Measurements from ENCODE around the gene ARFGAP3.

The ARFGAP3 gene

DNA sequence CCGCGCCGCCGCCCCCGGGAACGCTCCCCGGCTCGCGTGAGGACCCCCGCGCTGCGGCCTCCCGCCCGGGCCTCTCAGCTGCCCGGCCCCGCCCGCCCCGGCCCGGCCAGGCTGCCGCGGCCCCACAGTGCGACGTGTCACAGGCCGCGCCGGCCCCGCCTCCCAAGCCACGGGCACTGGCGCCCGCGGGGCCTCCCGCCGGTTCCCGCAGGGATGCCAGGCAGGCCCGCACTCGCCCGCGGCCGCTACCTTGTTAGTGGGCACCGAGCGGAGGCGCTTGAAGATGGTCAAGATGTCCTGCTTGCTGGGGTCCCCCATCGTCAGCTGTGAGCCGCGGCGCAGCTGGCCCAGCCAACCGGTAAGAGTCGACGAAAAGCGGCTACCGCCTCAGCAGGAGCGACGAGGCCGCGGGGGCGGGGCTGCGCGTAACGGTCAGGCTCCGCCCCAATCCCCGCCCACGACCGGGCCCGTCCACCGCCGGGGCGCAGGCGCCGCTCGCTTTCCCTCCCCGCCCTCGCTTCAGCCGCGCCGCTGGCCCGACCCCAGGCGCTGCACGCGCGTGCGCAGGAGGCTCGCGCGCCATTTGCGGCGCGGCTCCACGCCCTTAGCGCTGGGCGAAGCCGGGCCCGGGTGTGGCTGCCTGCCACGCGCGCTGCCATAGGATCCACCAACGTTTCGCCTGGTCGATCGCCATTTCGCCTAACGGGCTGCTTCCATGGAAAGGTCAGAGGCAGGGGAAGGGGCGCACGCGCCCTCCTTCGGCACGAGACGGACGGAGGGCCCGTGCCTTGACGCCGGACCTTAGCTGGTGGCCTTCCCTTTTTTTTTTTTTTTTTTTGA, at the start of gene ARFGAP3:
TSS of gene ARFGAP3 (minus strand) at position 409 of the 840 bp plus-strand sequence. CDS start at position 318, 91 bp downstream.
- TF ChIP-seq, protein P1, sequence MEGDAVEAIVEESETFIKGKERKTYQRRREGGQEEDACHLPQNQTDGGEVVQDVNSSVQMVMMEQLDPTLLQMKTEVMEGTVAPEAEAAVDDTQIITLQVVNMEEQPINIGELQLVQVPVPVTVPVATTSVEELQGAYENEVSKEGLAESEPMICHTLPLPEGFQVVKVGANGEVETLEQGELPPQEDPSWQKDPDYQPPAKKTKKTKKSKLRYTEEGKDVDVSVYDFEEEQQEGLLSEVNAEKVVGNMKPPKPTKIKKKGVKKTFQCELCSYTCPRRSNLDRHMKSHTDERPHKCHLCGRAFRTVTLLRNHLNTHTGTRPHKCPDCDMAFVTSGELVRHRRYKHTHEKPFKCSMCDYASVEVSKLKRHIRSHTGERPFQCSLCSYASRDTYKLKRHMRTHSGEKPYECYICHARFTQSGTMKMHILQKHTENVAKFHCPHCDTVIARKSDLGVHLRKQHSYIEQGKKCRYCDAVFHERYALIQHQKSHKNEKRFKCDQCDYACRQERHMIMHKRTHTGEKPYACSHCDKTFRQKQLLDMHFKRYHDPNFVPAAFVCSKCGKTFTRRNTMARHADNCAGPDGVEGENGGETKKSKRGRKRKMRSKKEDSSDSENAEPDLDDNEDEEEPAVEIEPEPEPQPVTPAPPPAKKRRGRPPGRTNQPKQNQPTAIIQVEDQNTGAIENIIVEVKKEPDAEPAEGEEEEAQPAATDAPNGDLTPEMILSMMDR (IDR thresholded peaks at IDR 0.05; ENCODE audit: low read depth, low read length, missing control alignments): no peak
- peak; percentile 81 for DNase-seq
- Histone ChIP-seq H3K4me3 (ENCODE audit: low read depth, low read length) (peak within 1 kb of the TSS; percentile 89), H3K27me3 (replicated peaks) (no peaks in the 10 kb centered on the region), H3K27ac (peak within 1 kb of the TSS; percentile 81), H3K36me3 (replicated peaks) (no peaks in the 10 kb centered on the region)
- in situ Hi-C loops (cut with HindIII; ENCODE audit: low pct_ligation_motif_present, low sequenced_read_pairs): no loop called here

DNA sequence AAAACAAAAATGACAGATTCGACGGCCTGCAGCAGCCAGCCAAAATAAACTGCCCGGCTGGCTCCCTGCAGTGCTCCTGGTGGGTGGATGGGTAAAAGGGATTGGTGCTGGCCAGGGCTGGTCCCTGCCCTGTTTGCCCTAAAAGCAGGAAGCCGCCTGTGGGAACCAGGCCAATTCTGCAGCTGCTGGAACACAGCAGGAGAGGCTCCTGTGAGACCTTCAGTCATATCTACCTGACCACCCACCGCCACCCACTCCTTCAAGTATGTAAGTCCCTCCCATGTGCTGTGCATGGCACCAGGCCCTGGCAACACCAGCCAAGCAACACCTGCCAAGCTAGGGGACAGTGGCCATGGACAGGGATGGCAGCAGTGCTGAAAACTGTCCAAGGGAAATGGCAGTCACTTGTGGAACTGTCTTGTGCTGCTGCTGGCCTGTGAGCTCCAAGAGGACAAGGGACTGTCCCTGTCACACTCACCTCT, 48.7 kb upstream of the ARFGAP3 start:
- DNase-seq: no peak
- in situ Hi-C loops (cut with HindIII; ENCODE audit: low pct_ligation_motif_present, low sequenced_read_pairs): no loop called here
- no peaks in the 10 kb centered on the region for H3K27me3 ChIP-seq (replicated peaks)
- no peak overlapping the region for H3K27ac ChIP-seq
- H3K36me3 ChIP-seq (replicated peaks): peaks cover 6% of the 10 kb centered on the region
- H3K4me3 ChIP-seq (ENCODE audit: low read depth, low read length): no peak overlapping the region
- TF ChIP-seq, protein P1 (IDR thresholded peaks at IDR 0.05; ENCODE audit: low read depth, low read length, missing control alignments): no peak

- H3K36me3 ChIP-seq (replicated peaks): peaks cover 6% of the 10 kb centered on the region
- no peaks in the 10 kb centered on the region for H3K27me3 ChIP-seq (replicated peaks)
- no peak for DNase-seq
- no peak overlapping the region for H3K27ac ChIP-seq
- TF ChIP-seq, protein P1 (IDR thresholded peaks at IDR 0.05; ENCODE audit: low read depth, low read length, missing control alignments): no peak
- no peak overlapping the region for H3K4me3 ChIP-seq (ENCODE audit: low read depth, low read length)
- in situ Hi-C loops (cut with HindIII; ENCODE audit: low pct_ligation_motif_present, low sequenced_read_pairs): no loop called here
Observed at GRCh38 chr22:42905217-42905616, 48.1 kb upstream of the ARFGAP3 start.

- H3K27me3 ChIP-seq (replicated peaks): no peaks in the 10 kb centered on the region
- in situ Hi-C loops (cut with HindIII; ENCODE audit: low pct_ligation_motif_present, low sequenced_read_pairs): no loop called here
- peaks cover 6% of the 10 kb centered on the region for H3K36me3 ChIP-seq (replicated peaks)
- no peak overlapping the region for H3K27ac ChIP-seq
- TF ChIP-seq, protein P1 (IDR thresholded peaks at IDR 0.05; ENCODE audit: low read depth, low read length, missing control alignments): no peak
- no peak overlapping the region for H3K4me3 ChIP-seq (ENCODE audit: low read depth, low read length)
- no peak for DNase-seq
Observed at GRCh38 chr22:42904050-42904449, 47.0 kb upstream of the ARFGAP3 start.

GRCh38 chr22:42902875-42903510, 45.9 kb upstream of the ARFGAP3 start:
- DNase-seq: no peak
- TF ChIP-seq, protein P1 (IDR thresholded peaks at IDR 0.05; ENCODE audit: low read depth, low read length, missing control alignments): peak; percentile 13
- H3K36me3 ChIP-seq (replicated peaks): peaks cover 6% of the 10 kb centered on the region
- no peak overlapping the region for H3K4me3 ChIP-seq (ENCODE audit: low read depth, low read length)
- in situ Hi-C loops (cut with HindIII; ENCODE audit: low pct_ligation_motif_present, low sequenced_read_pairs): no loop called here
- no peak overlapping the region for H3K27ac ChIP-seq
- H3K27me3 ChIP-seq (replicated peaks): no peaks in the 10 kb centered on the region

Measured in brain microvascular endothelial cell (primary cell).